ENCODE data around the gene DNA2.

Gene DNA2

GRCh38 chr10:68403701-68404100, 68.1 kb downstream of the DNA2 start:
- FAIRE-seq (no peak), DNase-seq (ENCODE audit: insufficient read length) (no peak)
- TF ChIP-seq POLR2AphosphoS5 (IDR thresholded peaks at IDR 0.05; ENCODE audit: low read depth, low read length) (no peak), POLR2A (IDR thresholded peaks at IDR 0.05; ENCODE audit: low read depth, low read length) (no peak), TAF1 (IDR thresholded peaks at IDR 0.05; ENCODE audit: borderline replicate concordance, low read depth, low read length) (no peak)

GRCh38 chr10:68402276-68402675, 69.5 kb downstream of the DNA2 start:
- TF ChIP-seq POLR2A (IDR thresholded peaks at IDR 0.05; ENCODE audit: low read depth, low read length), result no peak
- no peak for TF ChIP-seq POLR2AphosphoS5 (IDR thresholded peaks at IDR 0.05; ENCODE audit: low read depth, low read length)
- TF ChIP-seq TAF1 (IDR thresholded peaks at IDR 0.05; ENCODE audit: borderline replicate concordance, low read depth, low read length), result no peak
- DNase-seq (ENCODE audit: insufficient read length) (no peak), FAIRE-seq (no peak)

DNA sequence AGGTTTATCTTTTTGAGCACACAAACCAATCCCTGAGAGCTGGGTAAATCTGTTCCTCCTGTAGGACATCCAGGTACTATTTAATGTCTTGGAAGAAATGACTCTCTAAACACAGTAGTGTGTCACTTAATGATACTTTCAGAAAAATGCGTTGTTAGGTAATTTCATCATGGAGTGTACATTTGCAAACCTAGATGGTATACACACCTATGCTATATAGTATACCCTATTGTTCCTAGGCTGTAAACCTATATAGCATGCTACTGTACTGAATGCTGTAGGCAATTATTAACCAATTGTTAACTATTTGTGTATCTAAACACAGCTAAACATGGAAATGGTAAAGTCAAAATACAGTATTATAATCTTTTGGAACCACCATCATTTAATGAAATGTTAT, 74.8 kb downstream of the DNA2 start:
- FAIRE-seq, result no peak
- no peak for DNase-seq (ENCODE audit: insufficient read length)
- TF ChIP-seq TAF1 (IDR thresholded peaks at IDR 0.05; ENCODE audit: borderline replicate concordance, low read depth, low read length) (no peak), POLR2A (IDR thresholded peaks at IDR 0.05; ENCODE audit: low read depth, low read length) (no peak), POLR2AphosphoS5 (IDR thresholded peaks at IDR 0.05; ENCODE audit: low read depth, low read length) (no peak)

DNA sequence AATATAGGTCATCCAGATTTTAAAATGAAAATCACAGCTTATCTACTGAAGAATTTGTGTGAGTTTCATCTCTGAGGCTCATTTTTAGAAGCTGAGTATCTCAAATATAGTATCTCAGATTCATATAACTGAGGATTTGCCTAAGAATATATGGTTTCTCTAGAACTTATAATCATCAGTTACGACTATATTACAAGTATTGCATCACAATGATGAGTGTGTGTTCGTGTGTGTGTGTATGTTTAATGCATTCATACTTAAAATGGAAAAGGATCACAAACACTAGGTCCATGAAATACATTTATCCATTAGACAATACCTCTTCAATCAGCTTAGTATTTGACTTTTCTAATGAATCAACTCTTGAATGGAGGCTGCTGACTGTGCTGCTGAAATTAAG, 86.0 kb downstream of the DNA2 start:
- FAIRE-seq (no peak), DNase-seq (ENCODE audit: insufficient read length) (no peak)
- TF ChIP-seq TAF1 (IDR thresholded peaks at IDR 0.05; ENCODE audit: borderline replicate concordance, low read depth, low read length) (no peak), POLR2A (IDR thresholded peaks at IDR 0.05; ENCODE audit: low read depth, low read length) (no peak), POLR2AphosphoS5 (IDR thresholded peaks at IDR 0.05; ENCODE audit: low read depth, low read length) (no peak)

GRCh38 chr10:68371604-68372003, 100.2 kb downstream of the DNA2 start:
- FAIRE-seq, result no peak
- DNase-seq (ENCODE audit: insufficient read length), result no peak
- no peak for TF ChIP-seq POLR2A (IDR thresholded peaks at IDR 0.05; ENCODE audit: low read depth, low read length)
- no peak for TF ChIP-seq POLR2AphosphoS5 (IDR thresholded peaks at IDR 0.05; ENCODE audit: low read depth, low read length)
- TF ChIP-seq TAF1 (IDR thresholded peaks at IDR 0.05; ENCODE audit: borderline replicate concordance, low read depth, low read length), result no peak

DNA sequence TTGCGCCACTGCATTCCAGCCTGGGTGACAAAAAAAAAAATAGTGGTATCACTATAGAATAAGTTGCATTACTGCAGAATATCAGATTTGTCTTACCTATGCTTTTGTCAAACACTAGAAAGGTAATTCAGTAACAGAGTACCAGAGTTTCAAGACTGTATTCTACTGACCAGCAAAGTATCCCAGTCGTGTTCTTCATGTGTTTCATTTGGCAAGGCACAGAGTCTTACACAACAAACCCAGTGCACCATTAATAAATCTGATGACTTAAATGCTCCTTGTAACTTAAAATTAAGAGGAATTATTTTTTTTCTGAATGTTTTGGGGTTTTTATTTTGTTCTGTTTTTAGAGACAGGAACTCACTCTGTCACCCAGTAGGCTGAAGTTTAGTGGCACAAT, 104.7 kb downstream of the DNA2 start:
- TF ChIP-seq TAF1 (IDR thresholded peaks at IDR 0.05; ENCODE audit: borderline replicate concordance, low read depth, low read length), result no peak
- TF ChIP-seq POLR2AphosphoS5 (IDR thresholded peaks at IDR 0.05; ENCODE audit: low read depth, low read length), result no peak
- TF ChIP-seq POLR2A (IDR thresholded peaks at IDR 0.05; ENCODE audit: low read depth, low read length), result no peak
- DNase-seq (ENCODE audit: insufficient read length), result no peak
- FAIRE-seq, result no peak

DNA sequence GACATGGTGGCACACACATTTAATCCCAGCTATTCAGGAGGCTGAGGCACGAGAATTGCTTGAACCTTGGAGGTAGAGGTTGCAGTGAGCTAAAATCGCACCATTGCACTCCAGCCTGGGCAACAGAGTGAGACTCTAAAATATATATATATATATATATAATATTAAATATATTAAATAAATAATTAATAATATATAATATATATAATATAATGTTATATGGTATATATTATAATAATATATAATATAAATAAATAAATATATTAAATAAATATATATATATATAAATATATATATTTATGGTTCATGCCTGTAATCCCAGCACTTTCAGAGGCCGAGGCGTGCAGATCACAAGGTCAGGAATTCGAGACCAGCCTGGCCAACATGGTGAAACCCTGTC, 105.2 kb downstream of the DNA2 start:
- DNase-seq (ENCODE audit: insufficient read length), result no peak
- no peak for FAIRE-seq
- TF ChIP-seq POLR2A (IDR thresholded peaks at IDR 0.05; ENCODE audit: low read depth, low read length) (no peak), POLR2AphosphoS5 (IDR thresholded peaks at IDR 0.05; ENCODE audit: low read depth, low read length) (no peak), TAF1 (IDR thresholded peaks at IDR 0.05; ENCODE audit: borderline replicate concordance, low read depth, low read length) (no peak)

GRCh38 chr10:68365611-68366010, 106.2 kb downstream of the DNA2 start:
- FAIRE-seq, result peak; percentile 56

DNA sequence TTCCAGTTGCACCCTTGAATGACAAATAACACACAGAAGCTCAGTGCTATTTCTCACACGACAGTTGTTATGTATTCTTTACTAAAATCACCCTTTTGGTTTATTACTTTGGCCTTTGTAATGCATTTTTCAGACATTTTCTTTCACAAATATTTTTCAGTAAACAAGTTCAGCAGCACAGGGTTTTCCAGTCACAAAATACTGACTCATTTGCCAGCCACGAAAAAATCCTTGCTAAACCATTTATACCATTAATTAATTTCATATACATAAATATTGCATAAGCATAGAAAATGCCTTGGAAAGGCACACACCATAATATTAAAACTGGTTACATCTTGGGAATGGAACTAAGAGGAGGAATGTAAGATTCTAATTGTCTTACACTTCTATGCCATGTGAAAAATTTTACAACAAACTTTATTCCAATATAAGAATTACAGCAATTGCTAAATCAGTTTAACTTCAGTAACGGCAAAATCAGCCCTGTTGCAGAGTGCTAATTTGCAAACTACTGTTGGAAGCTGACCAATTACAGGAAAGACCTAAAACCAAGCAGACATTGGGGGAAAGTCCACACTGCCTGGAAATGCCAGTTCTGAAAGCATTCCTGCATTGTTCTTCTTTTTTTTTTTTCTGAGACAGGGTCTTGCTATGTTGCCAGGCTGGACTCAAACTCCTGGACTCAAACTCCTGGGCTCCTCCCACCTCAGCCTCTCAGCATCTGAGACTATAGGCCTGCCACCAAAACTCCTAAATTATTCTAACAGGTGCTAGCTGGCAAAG, 107.5 kb downstream of the DNA2 start:
- DNase-seq (ENCODE audit: insufficient read length) (no peak), FAIRE-seq (no peak)
- TF ChIP-seq POLR2A (IDR thresholded peaks at IDR 0.05; ENCODE audit: low read depth, low read length) (no peak), TAF1 (IDR thresholded peaks at IDR 0.05; ENCODE audit: borderline replicate concordance, low read depth, low read length) (no peak), POLR2AphosphoS5 (IDR thresholded peaks at IDR 0.05; ENCODE audit: low read depth, low read length) (no peak)

More at GRCh38 chr10:68365611-68366010, 106.2 kb downstream of the DNA2 start:
- no peak for DNase-seq (ENCODE audit: insufficient read length)
- TF ChIP-seq TAF1 (IDR thresholded peaks at IDR 0.05; ENCODE audit: borderline replicate concordance, low read depth, low read length) (no peak), POLR2AphosphoS5 (IDR thresholded peaks at IDR 0.05; ENCODE audit: low read depth, low read length) (no peak), POLR2A (IDR thresholded peaks at IDR 0.05; ENCODE audit: low read depth, low read length) (no peak)
